NCI-H460 (cell line): ENCODE measurements around the gene BMP6. TPM values are rescaled to one million over a fixed set of nuclear protein-coding genes. Genes with fewer than 3 reads are reported as not detected.
"Not testable (repeated sequence)": the region's sequence is repeated elsewhere in the genome, so short reads cannot be mapped to it uniquely, and the experiment has no call there.

ENCODE experiments used
- DNase-seq: peaks from one replicate; pipeline ENCODE4 v3.0.0-alpha.2; 2016; ENCODE audit warnings: low read depth; ENCODE audit errors: extremely low read depth
- total RNA-seq: library from RNA; depleted of rRNA; stranded (reverse); fragments of >200 nt; shearing (Covaris generic); gene quantifications from 2 replicates; pipeline ENCODE4 v1.2.3, GENCODE V29; 2014

BMP6 gene
- total RNA-seq, 1 experiment from 2014 or later = 30.8 TPM

DNA sequence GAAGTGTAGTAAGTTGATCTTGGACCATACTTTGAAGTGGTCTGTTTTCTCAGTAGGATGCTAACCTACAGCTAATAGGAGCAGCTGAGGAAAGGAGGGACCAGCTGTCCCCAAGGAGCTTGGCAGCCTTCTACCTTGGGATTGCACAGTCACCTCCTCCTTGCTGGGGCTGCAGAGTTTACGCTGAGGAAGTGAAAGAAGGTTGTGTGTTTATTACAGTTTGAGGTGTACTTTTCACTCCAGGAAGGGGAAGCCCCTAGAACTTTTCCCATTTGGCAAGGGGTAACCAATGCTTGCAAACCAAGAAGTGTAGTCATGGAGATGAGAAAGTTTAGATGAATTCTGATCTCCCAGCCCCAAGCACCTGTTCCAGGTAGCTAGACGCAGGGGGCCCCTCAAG lies 58.8 kb downstream of the BMP6 start:
- DNase-seq = no peak

DNA sequence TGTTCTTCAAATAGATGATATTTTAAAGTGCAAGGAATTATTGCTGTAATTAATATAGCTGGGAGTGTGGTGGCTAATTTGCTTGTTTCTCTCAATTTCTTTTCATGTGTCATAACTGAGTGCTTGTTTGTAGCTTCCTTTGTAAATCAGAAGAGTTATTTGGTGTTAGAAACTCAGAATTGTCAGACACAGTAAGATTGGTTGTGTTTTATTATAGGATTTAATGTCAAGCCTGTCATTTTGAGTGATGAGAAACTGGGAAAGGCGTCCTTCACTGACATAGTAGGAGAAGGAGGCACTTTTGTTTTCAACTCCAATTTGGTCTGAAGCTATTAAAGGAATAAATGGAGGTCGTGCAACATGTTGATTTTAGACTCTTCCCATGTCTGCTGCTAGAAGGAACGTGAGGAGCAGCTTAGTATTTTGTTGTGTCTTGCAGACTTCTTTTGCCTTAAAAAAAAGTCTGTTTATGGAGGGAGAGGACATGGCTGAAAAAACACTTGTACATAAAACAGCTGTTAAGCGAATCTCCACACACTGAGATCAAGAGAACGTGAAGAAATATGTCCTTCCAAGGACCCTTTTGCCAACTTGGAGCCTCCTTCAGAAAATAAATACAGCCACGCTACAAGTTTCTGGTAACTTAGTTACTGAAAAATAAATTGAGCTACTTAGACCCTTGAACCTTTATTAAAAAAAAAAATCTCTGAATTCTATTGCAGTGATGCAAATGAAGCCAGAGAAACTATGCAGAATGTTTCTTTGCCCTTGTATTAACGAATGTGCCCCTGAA lies 59.5 kb downstream of the BMP6 start:
- no peak for DNase-seq

DNA sequence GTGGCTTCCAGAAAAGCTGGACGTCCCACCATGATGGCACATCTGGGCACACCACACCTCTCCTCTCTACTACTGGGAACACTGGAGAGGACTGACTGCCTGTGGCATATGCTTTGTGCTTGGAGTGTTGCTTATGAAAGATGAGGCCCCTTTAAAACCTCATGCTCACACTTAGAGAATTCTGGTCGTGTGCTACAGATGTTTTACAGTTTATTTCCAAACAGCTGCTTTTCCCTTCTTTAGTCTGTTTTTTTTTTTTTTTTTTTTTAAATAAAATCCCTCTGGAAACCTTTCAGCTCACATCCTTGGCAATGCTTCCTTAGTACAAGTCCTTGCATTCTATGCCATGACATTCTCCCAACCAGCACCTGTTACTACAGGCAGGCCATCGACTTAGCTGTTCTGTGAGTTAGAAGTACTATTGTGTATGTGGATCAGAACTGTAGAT lies 60.3 kb downstream of the BMP6 start:
- DNase-seq = no peak

DNA sequence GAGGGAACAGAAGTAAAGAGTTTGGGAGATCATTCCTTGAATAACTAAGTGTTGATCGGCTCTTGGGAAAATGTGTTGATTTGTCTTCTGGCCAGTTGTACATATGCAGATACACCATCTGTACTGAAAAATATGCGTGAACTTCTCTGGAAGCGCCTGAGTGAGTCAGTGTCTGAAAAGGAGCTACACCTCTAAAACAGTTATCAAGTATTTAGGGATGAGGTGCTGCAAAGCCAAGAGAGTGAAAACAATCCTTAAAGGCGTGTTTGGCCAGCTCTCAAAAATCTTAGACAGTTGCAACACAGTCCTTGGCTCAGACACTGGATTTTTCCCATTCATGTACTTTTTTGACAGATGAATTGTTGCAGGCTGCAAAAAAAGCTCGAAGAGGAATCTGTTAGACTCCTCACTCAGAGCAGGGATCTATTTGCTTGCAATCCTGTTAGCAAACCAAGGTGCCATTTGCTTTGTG lies 61.3 kb downstream of the BMP6 start:
- no peak for DNase-seq

DNA sequence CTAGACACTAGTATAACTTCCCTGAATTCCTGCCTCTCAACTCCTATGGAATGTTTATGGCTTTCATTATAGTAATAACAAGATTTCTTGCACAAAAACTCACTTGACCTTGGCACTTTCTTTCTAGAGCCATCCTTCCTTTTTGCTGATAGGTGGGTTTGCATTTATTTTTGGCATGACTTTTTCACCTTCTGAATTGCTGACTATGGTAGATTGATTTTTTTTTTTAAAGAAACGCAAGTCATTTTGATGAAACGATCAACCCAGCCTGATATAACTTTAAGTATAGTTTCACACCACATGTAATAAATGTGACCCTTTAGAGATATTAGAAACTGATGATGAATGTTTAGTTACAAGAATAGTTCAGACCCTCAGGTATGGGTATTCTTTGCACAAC lies 61.8 kb downstream of the BMP6 start:
- no peak for DNase-seq

DNA sequence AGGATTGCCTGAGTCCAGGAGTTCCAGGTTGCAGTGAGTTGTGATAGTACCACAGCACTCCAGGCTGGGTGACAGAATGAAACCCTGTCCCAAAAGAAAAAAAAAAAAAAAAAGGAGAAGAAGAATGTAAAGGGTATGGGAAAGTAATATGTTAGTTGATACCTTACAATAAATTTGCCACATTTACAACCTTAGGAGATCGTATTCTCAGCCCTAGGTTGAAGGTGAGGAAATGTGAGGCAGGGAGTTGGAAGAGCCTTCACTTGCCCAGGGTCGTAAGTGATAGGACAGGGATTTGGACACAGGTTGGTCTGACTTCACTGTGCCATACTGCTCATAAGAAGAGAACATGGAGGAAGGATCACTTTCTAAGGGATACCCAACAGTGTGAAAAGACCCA lies 68.6 kb downstream of the BMP6 start:
- DNase-seq = no peak

DNA sequence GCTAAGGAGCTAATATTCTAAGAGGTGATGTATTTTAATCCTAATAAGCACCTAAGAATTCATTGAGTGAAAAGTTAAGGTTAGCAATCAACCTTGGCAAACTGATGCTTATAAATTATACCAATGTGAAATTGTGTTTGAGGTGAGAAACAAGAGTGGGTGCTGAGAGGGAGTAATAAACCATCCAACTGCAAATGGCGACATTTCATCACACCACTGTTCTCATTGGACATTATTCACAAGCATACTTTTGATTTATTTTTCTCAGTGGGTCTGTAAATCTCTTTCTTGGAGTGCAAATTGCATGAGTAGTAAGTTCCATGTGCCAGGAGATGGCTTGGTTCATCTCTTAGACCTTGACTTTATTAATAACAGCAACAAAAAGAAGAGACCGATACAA lies 71.5 kb downstream of the BMP6 start:
- DNase-seq = no peak

DNA sequence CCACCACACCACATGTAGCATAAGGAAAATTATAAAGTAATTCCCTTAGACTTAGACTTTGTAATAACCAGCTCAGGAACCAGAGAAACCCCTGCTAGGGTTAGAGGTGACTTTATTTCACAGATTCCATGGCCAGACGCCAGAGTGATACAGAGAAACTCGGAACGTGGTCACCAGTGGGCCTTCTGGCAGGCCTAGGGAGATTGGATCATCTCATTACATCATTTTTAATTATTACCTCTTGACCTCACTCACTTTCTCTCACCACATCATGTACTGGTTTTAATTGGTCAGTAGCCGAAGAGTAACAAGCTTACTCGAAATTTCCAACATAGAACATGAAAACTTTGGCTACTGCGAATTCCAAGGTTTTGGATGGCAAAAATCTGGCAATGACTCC lies 72.9 kb downstream of the BMP6 start:
- no peak for DNase-seq

DNA sequence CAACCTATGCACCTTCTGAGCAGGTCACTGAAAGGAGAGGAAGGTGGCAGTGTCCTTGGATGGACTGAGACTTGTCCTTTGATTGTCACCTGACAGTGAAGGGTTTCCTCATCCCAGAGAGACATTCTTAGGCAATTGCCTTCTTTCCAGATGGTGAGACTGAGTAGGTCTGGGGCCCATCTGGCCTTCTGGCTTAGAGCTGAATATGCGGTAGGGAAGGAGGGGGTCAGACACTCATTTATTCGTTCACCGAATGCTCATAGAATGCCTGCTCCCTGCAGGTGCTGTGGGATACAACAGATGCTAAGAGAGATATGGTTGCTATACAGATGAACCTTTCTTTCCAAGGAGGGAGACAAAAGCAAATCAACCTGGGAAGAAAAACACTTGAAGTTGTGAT lies 76.8 kb downstream of the BMP6 start:
- no peak for DNase-seq

DNA sequence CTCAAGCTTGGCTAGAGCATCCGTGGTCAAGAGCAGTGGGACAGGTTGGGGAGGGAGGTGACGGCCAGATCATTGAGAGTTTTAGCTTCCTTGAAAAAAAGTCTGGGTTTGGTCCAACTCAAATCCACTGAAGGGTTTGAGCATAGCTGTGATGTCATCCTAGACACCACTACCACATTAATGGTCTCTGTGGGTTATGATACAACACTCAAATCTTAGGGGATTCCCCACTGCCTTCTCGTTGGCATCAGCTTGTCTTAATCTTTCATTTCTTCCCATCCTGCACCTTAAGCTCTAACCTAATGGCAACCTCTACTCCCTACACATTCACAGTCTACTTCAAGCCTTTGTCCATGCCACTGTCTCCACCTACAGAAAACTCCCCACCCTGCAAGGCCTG lies 77.3 kb downstream of the BMP6 start:
- no peak for DNase-seq

DNA sequence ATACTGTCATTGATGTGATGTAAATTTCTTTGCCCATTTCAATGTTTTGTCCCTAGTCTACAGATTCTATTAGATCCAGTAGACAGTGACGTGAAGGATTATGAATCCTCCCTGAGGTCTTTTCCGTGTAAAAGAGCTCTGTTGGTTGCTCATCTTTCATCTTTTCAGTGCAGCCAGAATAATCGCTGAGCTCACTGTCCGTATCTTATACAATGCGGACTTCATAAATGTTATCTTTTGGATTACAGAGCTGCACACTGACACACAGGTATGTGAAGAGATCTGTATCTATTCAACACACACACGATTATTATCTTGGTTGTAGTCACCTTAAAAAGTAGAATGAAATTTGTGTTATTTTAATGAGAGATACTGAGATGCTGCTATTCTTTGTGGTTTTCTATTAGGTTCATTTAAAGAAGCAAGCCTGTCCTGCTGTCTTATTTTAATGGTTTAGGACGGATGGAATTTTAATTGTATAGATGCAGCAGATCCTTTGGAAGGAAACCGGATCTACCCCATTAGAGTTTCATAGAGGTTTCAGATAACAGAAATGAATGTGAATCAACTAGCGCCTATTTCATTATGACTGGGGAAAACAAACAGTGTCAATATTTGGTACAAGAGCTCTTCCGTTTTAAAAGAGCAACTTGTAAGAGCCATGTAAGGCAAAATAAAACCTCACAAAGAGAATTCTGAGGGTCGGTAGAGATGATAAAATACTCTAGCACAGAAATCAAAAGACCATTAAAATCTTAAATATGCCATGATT lies 79.4 kb downstream of the BMP6 start:
- no peak for DNase-seq

DNA sequence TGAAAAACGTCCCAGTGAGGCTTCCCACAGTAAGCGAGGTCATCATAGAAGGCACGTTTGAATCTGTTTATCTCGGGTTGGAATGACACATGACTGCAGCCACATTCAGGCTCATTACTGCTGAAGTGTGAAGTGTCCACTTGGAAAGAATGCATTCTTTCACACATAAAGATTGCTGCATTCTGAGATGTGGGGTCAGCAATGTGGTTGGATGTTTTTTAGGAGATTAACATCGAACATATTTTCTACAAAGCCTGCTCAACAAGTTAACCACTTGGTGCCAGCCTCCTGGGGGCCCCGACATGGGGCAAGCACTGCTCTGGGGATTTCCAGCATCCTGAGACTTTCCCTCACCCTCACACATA lies 79.9 kb downstream of the BMP6 start:
- no peak for DNase-seq

DNA sequence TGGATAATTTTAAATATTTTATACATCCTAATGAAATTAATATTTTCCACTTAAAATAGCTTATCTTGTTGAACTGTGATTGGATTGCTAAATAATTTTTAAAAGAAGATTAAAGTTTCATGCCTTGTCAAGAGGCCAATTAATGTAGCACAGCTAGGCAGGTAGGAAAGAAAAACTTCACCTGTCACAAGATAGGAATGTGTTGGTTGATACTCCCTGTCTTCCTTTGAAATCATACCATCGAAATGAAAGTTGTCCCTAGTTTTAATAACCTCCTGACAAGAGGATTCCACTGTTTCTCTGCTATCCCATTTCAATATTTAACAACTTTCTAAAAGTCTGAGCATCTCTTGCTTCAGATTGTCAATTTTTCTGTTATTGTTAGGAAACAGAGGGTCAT lies 80.8 kb downstream of the BMP6 start:
- no peak for DNase-seq

DNA sequence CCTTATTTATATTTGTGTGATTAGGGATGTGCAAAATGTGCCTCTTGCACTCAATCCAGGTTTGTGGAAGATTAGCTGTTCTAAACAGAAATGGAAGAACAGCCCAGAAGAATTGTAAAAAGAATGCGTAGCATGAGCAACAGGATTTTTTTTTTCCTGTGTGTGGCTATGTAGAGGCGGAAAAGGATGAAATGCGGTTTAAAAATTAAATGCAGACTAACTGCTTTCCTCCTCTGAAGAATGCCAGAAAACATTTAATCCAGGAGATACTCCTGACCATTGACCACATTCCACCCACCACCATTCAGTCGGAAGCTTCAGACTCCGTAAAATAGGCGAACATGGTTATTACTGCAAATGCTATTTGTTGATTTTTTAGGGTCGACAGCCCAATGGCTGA lies 83.4 kb downstream of the BMP6 start:
- no peak for DNase-seq

DNA sequence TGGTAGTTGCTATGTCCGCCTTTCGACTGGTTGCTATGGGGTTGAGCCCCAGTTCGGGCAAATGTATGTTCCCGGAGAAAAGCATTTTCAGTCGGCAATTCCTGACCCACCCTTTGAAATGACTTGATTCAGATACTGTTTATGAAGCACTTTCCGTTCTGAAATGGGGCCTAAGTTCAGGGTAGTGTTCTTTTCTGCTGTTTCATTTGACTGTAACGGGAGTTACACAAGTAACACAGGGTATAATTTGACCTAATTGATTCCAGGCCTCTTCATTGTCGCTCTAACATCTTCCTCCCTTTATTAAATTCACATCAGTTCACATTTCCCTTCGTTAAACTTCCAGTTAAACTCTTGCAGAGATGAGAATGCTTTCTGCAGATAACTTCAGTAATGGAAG lies 85.5 kb downstream of the BMP6 start:
- no peak for DNase-seq

DNA sequence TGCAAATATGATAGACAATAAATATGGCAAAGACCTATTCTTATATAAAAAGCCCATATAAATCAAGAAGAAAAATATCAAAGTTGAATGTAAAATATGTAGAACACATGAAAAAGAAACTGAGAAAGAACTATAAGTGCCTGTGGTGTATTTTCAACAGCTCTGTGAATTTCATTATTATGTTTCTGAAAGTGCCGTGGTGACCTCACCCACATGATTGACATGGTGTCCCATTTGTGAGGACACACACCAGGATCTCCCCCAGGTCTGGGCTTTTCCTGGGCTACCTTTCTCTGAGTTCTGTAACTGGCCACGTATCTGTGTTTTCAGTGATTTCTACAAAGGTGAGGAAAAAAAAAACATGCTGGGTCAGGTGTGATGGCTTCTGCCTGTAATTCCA lies 86.7 kb downstream of the BMP6 start:
- no peak for DNase-seq

DNA sequence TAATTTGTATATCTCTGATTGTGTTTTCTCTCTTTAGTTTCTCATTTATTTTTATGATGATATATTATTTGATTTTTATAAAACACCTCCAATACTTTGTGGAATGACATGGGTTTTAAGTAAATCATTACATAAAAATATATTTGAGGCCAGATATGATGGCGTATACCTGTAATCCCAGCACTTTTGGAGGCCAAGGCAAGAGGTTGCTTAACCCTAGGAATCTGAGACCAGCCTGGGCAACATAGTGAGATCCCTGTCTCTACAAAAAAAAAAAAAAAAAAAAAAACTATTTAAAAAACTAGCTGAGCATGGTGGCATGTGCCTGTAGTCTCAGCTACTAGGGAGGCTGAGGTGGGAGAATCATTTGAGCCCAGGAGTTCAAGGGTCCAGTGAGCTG lies 87.3 kb downstream of the BMP6 start:
- DNase-seq = no peak

DNA sequence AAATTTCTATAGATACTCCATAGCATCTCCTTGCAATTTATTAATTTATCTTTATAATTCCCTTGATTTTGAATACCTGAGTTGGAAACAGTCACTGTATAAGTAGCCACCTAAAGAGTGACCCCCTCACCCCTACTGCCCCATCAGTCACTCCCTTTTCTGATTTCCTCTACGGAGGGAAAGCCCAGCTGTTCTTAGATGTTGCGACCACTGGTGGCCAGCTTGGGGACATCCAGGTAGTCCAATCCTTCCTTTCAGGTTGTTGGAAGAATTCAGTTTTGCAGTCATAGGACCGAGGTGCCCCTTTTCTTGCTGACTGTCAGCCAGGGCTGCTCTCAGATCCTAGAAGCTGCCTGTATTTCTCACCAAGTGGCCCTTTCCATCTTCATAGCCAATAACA lies 87.8 kb downstream of the BMP6 start:
- DNase-seq = no peak

DNA sequence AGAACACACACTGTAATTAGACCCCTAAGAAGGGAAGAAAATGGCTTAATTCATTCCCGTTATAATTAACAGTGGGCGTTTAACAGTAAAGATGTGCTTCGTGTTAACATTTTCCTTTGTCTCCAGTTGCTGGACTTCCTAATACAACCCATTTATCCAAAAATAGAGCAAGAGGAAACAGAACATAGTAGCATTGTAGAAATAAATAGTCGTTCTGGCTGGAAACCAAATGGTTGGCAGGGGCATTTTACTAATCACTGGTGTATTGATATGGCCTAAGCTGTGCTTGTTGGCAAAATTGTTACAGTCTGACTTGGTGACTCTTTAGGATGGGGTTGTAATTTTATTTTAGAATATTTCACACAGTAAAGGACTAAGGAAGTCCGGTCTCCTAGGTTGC lies 89.8 kb downstream of the BMP6 start:
- DNase-seq = no peak

DNA sequence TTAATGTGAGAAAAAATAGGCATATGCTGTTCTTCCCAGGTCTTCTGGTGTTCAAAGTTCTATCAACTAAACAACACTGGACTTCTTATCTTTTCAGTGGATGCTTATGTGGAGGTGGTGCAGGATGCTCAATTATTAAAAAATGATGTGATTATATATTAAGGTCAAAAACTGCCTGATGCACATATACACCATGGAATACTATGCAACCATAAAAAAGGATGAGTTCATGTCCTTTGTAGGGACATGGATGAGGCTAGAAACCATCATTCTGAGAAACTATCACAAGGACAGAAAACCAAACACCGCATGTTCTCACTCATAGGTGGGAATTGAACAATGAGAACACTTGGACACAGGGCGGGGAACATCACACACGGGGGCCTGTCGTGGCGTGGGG lies 91.3 kb downstream of the BMP6 start:
- DNase-seq = not testable (repeated sequence)

DNA sequence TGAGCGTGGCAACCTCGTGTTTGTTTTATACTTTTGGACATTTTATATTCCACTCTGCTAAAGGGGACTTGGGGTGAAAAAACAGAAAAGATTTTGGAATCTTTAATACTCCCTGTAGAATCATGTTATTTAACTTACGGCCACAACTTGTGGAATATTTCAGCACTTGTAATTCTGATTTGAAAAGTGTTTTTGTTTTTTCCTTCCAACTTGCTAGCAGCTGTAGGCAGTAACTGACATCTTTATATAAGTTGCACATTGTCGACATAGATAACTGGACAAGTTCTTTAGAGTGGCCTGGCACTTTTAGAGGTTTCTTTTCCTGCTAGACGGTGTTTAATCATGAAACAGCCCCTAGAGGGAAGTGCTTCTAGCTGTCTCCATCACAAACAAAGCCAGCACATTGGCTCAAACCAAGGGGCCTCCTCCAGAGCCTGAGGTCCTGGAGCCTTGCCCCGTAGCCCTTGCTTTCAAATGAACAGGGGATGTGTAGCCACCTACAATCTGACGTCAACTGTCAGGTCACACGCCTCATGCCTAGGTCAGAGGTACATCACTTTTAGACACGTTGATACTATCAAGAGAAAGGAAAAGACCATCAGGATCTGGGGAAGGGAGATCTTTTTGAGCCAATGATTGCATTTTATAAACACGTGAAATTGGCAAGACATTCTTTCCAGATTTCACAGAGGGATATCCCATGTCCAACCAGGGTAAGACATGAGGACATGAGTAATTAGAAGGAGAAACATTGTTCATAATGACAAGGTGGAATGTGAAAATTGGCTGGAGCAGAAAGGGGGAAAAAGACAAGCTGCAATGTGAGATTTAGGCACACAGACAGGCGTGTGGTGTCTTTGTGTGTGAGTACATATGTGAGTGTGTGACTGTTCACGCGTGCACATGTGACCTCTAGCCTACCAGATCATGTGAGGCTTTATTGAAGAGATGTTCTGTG lies 92.6 kb downstream of the BMP6 start:
- DNase-seq = no peak
